GM08714 (cell line): ENCODE measurements around the gene POLD2.

Experiments
- H3K4me3 ChIP-seq: fragments of 200-500 bp; sonication (Bioruptor generic); 2 replicates; pipeline ENCODE4 v1.5.1; 2014; ENCODE audit warnings: mild to moderate bottlenecking, low read length, inconsistent platforms
- ZNF274 ChIP-seq: IDR thresholded peaks from 2 replicates; pipeline ENCODE4 v1.6.1; 2012; ENCODE audit warnings: mild to moderate bottlenecking, low read depth, low read length

Gene POLD2

GRCh38 chr7:44075296-44076075, 47.9 kb downstream of the POLD2 start:
- no peak for TF ChIP-seq ZNF274
- no peak overlapping the region for H3K4me3 ChIP-seq

GRCh38 chr7:44074349-44074695, 49.0 kb downstream of the POLD2 start:
- no peak overlapping the region for H3K4me3 ChIP-seq
- TF ChIP-seq ZNF274: no peak

GRCh38 chr7:44073664-44074348, 49.5 kb downstream of the POLD2 start:
- H3K4me3 ChIP-seq: no peak overlapping the region
- no peak for TF ChIP-seq ZNF274

- TF ChIP-seq ZNF274: no peak
- no peak overlapping the region for H3K4me3 ChIP-seq
These were observed 50.8 kb downstream of the POLD2 start for GRCh38 chr7:44072364-44073231.

- TF ChIP-seq ZNF274: no peak
- H3K4me3 ChIP-seq: no peak overlapping the region
These were observed 51.5 kb downstream of the POLD2 start for GRCh38 chr7:44071726-44072363.

GRCh38 chr7:44068054-44068453, 55.3 kb downstream of the POLD2 start:
- no peak overlapping the region for H3K4me3 ChIP-seq
- no peak for TF ChIP-seq ZNF274

- TF ChIP-seq ZNF274: no peak
These were observed 56.0 kb downstream of the POLD2 start for GRCh38 chr7:44067064-44067951.

GRCh38 chr7:44066494-44067063, 56.8 kb downstream of the POLD2 start:
- no peak overlapping the region for H3K4me3 ChIP-seq
- no peak for TF ChIP-seq ZNF274

More at GRCh38 chr7:44067064-44067951, 56.0 kb downstream of the POLD2 start:
- no peak overlapping the region for H3K4me3 ChIP-seq

GRCh38 chr7:44066111-44066460, 57.3 kb downstream of the POLD2 start:
- no peak overlapping the region for H3K4me3 ChIP-seq
- TF ChIP-seq ZNF274: no peak

- no peak within 1 kb of the TSS for H3K4me3 ChIP-seq
- TF ChIP-seq ZNF274: no peak
These were observed 57.8 kb downstream of the POLD2 start, which contains the start of gene PGAM2 for GRCh38 chr7:44065431-44066110. Gene PGAM2, minus strand, starts transcription at chr7:44065567. Its CDS starts 38 bp downstream, at chr7:44065529.

GRCh38 chr7:44064791-44065430, 58.4 kb downstream of the POLD2 start:
- no peak overlapping the region for H3K4me3 ChIP-seq

More at GRCh38 chr7:44064791-44065430, 58.4 kb downstream of the POLD2 start:
- TF ChIP-seq ZNF274: no peak
